Activated CD8-positive, alpha-beta T cell treated with anti-CD3 and anti-CD28 coated beads for 36 hours (primary cell): ENCODE measurements around the gene ARHGAP9. TPM values are rescaled to one million over a fixed set of nuclear protein-coding genes. Genes with fewer than 3 reads are reported as not detected.

ENCODE experiments used
- ATAC-seq: fragments of 200-7000 bp; cut with Tn5 transposase; one replicate; pipeline ENCODE4 v1.10.0; 2021; ENCODE audit warnings: mild to moderate bottlenecking, moderate library complexity
- CTCF ChIA-PET: fragments of 350-600 bp; sonication (Branson Sonifier 250); formaldehyde crosslinking; loops from one replicate; lab custom pipeline; 2021; ENCODE audit warnings: antibody characterized with exemption; lab: Charles Lee
- POLR2A ChIA-PET: fragments of 350-600 bp; sonication (Branson Sonifier 250); formaldehyde crosslinking; loops from one replicate; lab custom pipeline; 2021; ENCODE audit warnings: antibody characterized with exemption; lab: Charles Lee
- DNase-seq: peaks from one replicate; pipeline ENCODE4 v3.0.0-alpha.2; 2020
- H3K27ac Mint-ChIP-seq: one replicate; pipeline ENCODE4 v1.8.0; 2021; ENCODE audit warnings: mild to moderate bottlenecking, mixed read lengths
- H3K27me3 Mint-ChIP-seq: one replicate; pipeline ENCODE4 v1.8.0; 2021; ENCODE audit warnings: mixed read lengths
- H3K36me3 Mint-ChIP-seq: one replicate; pipeline ENCODE4 v1.8.0; 2021; ENCODE audit warnings: low read depth, mixed read lengths
- H3K4me1 Mint-ChIP-seq: one replicate; pipeline ENCODE4 v1.8.0; 2021; ENCODE audit warnings: low read depth, mixed read lengths
- H3K4me3 Mint-ChIP-seq: one replicate; pipeline ENCODE4 v1.8.0; 2021; ENCODE audit warnings: mild to moderate bottlenecking, moderate library complexity, mixed read lengths
- H3K9me3 Mint-ChIP-seq: one replicate; pipeline ENCODE4 v1.8.0; 2021; ENCODE audit warnings: mixed read lengths
- CTCF ChIP-seq: fragments of 200-600 bp; IDR thresholded peaks from one replicate; pipeline ENCODE4 v1.8.0; 2022; ENCODE audit warnings: antibody characterized with exemption, mild to moderate bottlenecking
- intact Hi-C: fragments of 100-400 bp; cut with micrococcal nuclease; formaldehyde crosslinking; loops from one replicate; pipeline ENCODE4 v1.10.0; 2022
- total RNA-seq, 2 experiments: library from RNA; stranded (reverse); gene quantifications; one replicate each; pipeline ENCODE4 v1.2.3, GENCODE V29; 2021

The ARHGAP9 gene
- total RNA-seq, 2 experiments from 2014 or later, result 125 to 128 TPM

GRCh38 chr12:57473886-57474285, 5.8 kb downstream of the ARHGAP9 start:
- Mint-ChIP-seq H3K27ac (peak overlapping the region; percentile 32), H3K36me3 (peaks cover 56% of the 10 kb centered on the region)
- no peak for DNase-seq

GRCh38 chr12:57473392-57473791, 6.3 kb downstream of the ARHGAP9 start:
- ChIA-PET POLR2A (interaction anchor here (2.8 to 4.5 kb wide), 2 partner anchors 8 to 11 kb away, joined by 15 to 31 read pairs; no protein-coding TSS in a partner anchor), CTCF (interaction anchor here (9.9 kb wide), 1 partner anchor 13 kb away, joined by 152 read pairs; the partner anchor contains the start of gene GLI1)
- intact Hi-C loops, result no loop called here
- H3K27ac Mint-ChIP-seq, result no peak overlapping the region
- TF ChIP-seq CTCF, result no peak
- no peaks in the 10 kb centered on the region for H3K9me3 Mint-ChIP-seq
- DNase-seq (no peak), ATAC-seq (no peak)
- H3K4me1 Mint-ChIP-seq, result peaks cover 30% of the 10 kb centered on the region
- no peak overlapping the region for H3K4me3 Mint-ChIP-seq
- peaks cover 54% of the 10 kb centered on the region for H3K36me3 Mint-ChIP-seq
- no peaks in the 10 kb centered on the region for H3K27me3 Mint-ChIP-seq

More at GRCh38 chr12:57473886-57474285, 5.8 kb downstream of the ARHGAP9 start:
- ATAC-seq, result no peak
- Mint-ChIP-seq H3K4me3 (peak overlapping the region; percentile 43), H3K9me3 (no peaks in the 10 kb centered on the region), H3K27me3 (no peaks in the 10 kb centered on the region), H3K4me1 (peaks cover 35% of the 10 kb centered on the region)
- ChIA-PET POLR2A (interaction anchor here (0.7 to 4.5 kb wide), 5 partner anchors 8 to 43 kb away, joined by 3 to 31 read pairs (median 11); partner anchors contain the start of gene MARS1), CTCF (interaction anchor here (0.9 to 9.9 kb wide), 4 partner anchors 9 to 109 kb away, joined by 3 to 152 read pairs (median 5); partner anchors contain the start of gene GLI1)
- intact Hi-C loops, result no loop called here
- no peak for TF ChIP-seq CTCF

GRCh38 chr12:57472391-57472790, 7.3 kb downstream of the ARHGAP9 start:
- intact Hi-C loops, result no loop called here
- CTCF ChIA-PET, result interaction anchor here (1.2 to 1.9 kb wide), 3 partner anchors 10 to 17 kb away, joined by 3 to 11 read pairs (median 4); partner anchors contain the start of gene INHBE
- TF ChIP-seq CTCF, result no peak
- POLR2A ChIA-PET, result interaction anchor here (1.1 to 1.6 kb wide), 4 partner anchors 10 to 38 kb away, joined by 3 to 8 read pairs (median 4); no protein-coding TSS in a partner anchor
- no peak for DNase-seq
- H3K9me3 Mint-ChIP-seq, result no peaks in the 10 kb centered on the region
- H3K27ac Mint-ChIP-seq, result no peak overlapping the region
- peaks cover 27% of the 10 kb centered on the region for H3K4me1 Mint-ChIP-seq
- no peak overlapping the region for H3K4me3 Mint-ChIP-seq
- no peaks in the 10 kb centered on the region for H3K27me3 Mint-ChIP-seq
- ATAC-seq, result no peak
- H3K36me3 Mint-ChIP-seq, result peaks cover 56% of the 10 kb centered on the region

- no peak for TF ChIP-seq CTCF
- ATAC-seq (no peak), DNase-seq (no peak)
- no peaks in the 10 kb centered on the region for H3K27me3 Mint-ChIP-seq
- CTCF ChIA-PET, result interaction anchor here (1.0 to 1.9 kb wide), 4 partner anchors 9 to 224 kb away, joined by 3 to 11 read pairs (median 4); partner anchors contain the start of gene INHBE
- POLR2A ChIA-PET, result interaction anchor here (1.0 to 1.6 kb wide), 6 partner anchors 9 to 47 kb away, joined by 3 to 8 read pairs (median 4); no protein-coding TSS in a partner anchor
- peaks cover 27% of the 10 kb centered on the region for H3K4me1 Mint-ChIP-seq
- intact Hi-C loops, result no loop called here
- H3K4me3 Mint-ChIP-seq, result no peak overlapping the region
- no peaks in the 10 kb centered on the region for H3K9me3 Mint-ChIP-seq
- peaks cover 53% of the 10 kb centered on the region for H3K36me3 Mint-ChIP-seq
- H3K27ac Mint-ChIP-seq, result no peak overlapping the region
Observed at GRCh38 chr12:57471661-57472060, 8.0 kb downstream of the ARHGAP9 start.
